ENCODE results near the gene TNFRSF9.

DNA sequence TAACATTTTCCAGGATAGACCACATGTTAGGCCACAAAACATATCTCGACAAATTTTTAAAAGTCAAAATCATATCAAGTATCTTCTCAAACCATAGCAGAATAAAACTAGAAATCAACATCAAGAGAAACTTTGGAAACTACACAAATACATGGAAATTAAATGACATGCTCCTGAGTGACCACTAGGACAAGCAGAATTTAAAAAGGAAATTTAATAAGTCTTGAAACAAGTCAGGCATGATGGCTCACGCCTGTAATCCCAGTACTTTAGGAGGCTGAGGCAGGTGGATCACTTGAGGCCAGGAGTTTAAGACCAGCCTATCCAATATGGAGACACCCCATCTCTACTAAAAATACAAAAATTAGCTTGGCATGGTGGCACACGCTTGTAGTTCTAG lies 61.4 kb downstream of the TNFRSF9 start:
- TF ChIP-seq, protein P1, sequence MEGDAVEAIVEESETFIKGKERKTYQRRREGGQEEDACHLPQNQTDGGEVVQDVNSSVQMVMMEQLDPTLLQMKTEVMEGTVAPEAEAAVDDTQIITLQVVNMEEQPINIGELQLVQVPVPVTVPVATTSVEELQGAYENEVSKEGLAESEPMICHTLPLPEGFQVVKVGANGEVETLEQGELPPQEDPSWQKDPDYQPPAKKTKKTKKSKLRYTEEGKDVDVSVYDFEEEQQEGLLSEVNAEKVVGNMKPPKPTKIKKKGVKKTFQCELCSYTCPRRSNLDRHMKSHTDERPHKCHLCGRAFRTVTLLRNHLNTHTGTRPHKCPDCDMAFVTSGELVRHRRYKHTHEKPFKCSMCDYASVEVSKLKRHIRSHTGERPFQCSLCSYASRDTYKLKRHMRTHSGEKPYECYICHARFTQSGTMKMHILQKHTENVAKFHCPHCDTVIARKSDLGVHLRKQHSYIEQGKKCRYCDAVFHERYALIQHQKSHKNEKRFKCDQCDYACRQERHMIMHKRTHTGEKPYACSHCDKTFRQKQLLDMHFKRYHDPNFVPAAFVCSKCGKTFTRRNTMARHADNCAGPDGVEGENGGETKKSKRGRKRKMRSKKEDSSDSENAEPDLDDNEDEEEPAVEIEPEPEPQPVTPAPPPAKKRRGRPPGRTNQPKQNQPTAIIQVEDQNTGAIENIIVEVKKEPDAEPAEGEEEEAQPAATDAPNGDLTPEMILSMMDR (optimal IDR thresholded peaks at IDR 0.05 in 1 of 3, IDR thresholded peaks at IDR 0.05 in 1 of 3, conservative IDR thresholded peaks at IDR 0.05 in 1 of 3; ENCODE audit: extremely low read depth in 1 of 3, insufficient read depth in 2 of 3, low read length in 3 of 3), result no peak
- no peak for TF ChIP-seq EZH2 (IDR thresholded peaks at IDR 0.05; ENCODE audit: low read length)

All from keratinocyte (primary cell).